KMS-11 (cell line): ENCODE measurements around the gene NTM.

Experiments used
- H2AFZ ChIP-seq: fragments of 200-600 bp; sonication (generic); 2 replicates; pipeline ENCODE4 v1.6.1; 2016; ENCODE audit warnings: antibody characterized with exemption, mixed run types, low read depth
- H3K27ac ChIP-seq: fragments of 200-600 bp; sonication (generic); 2 replicates; pipeline ENCODE4 v1.6.1; 2016; ENCODE audit warnings: mild to moderate bottlenecking, mixed run types
- H3K27me3 ChIP-seq: fragments of 200-600 bp; sonication (generic); 2 replicates; pipeline ENCODE4 v1.6.1; 2017; ENCODE audit warnings: mild to moderate bottlenecking, low read depth, mixed run types, moderate library complexity; ENCODE audit not compliant: insufficient read depth
- H3K36me3 ChIP-seq: fragments of 200-600 bp; sonication (generic); 2 replicates; pipeline ENCODE4 v1.6.1; 2017; ENCODE audit warnings: mild to moderate bottlenecking, mixed run types; ENCODE audit not compliant: insufficient read depth
- H3K4me1 ChIP-seq: fragments of 200-600 bp; sonication (generic); 2 replicates; pipeline ENCODE4 v1.6.1; 2016; ENCODE audit warnings: mild to moderate bottlenecking, low read depth, mixed run types; ENCODE audit not compliant: poor library complexity, severe bottlenecking
- H3K4me2 ChIP-seq: fragments of 200-600 bp; sonication (generic); 2 replicates; pipeline ENCODE4 v1.7.0; 2016; ENCODE audit warnings: mild to moderate bottlenecking, mixed run types
- H3K4me3 ChIP-seq: fragments of 200-600 bp; sonication (generic); IDR thresholded peaks from 2 replicates; pipeline ENCODE4 v1.6.1; 2017; ENCODE audit warnings: low read depth, low read length, mixed read lengths; ENCODE audit not compliant: insufficient read depth
- H3K79me2 ChIP-seq: fragments of 200-600 bp; sonication (generic); 2 replicates; pipeline ENCODE4 v1.6.1; 2016; ENCODE audit warnings: low read depth, mixed run types; ENCODE audit not compliant: insufficient read depth
- H3K9ac ChIP-seq: fragments of 200-600 bp; sonication (generic); 2 replicates; pipeline ENCODE4 v1.6.1; 2016; ENCODE audit warnings: mild to moderate bottlenecking, mixed run types
- H4K20me1 ChIP-seq: fragments of 200-600 bp; sonication (generic); 2 replicates; pipeline ENCODE4 v1.6.1; 2016; ENCODE audit warnings: mild to moderate bottlenecking, mixed run types; ENCODE audit not compliant: insufficient read depth
- CTCF ChIP-seq: fragments of 200-600 bp; sonication (generic); conservative IDR thresholded peaks from 2 replicates; pipeline ENCODE4 v1.6.1; 2017; ENCODE audit warnings: low read depth, mild to moderate bottlenecking, antibody characterized with exemption, low read length, moderate library complexity, mixed read lengths

Gene NTM

GRCh38 chr11:131446590-131447275 lies 76.3 kb downstream of the NTM start:
- Histone ChIP-seq H4K20me1 (no peaks in the 10 kb centered on the region), H3K4me1 (no peaks in the 10 kb centered on the region), H3K4me3 (no peak overlapping the region), H3K4me2 (no peak overlapping the region), H3K36me3 (no peaks in the 10 kb centered on the region), H3K79me2 (no peaks in the 10 kb centered on the region), H2AFZ (no peak overlapping the region), H3K9ac (no peak overlapping the region), H3K27me3 (no peaks in the 10 kb centered on the region), H3K27ac (no peak overlapping the region)
- TF ChIP-seq CTCF = no peak

DNA sequence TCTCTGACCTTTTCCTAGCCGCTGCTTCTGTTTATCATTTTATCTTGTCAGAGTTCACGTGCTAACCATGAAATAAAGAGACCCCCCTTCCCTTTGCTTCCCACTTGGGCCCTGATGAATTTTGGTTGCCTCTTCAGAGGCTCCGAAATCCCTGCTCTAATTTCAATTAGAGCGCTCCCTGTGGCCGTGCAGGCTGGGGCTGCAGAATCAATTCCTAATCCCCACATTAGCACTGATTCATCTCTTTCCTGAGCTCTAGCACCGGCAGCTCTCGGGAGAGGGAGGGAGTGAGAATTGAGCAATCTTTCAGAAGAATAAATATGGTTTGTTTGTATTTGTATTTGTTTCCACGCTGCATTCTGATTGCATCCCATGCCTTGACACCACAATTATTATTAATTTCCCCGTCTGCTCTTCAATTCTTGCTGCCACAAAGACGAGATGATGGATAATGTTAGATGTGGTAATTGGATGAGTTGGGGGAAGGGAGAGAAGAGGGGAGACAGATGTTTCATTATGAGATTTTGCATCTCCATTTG lies 76.9 kb downstream of the NTM start:
- Histone ChIP-seq H3K36me3 (no peaks in the 10 kb centered on the region), H2AFZ (no peak overlapping the region), H4K20me1 (no peaks in the 10 kb centered on the region), H3K4me3 (no peak overlapping the region), H3K79me2 (no peaks in the 10 kb centered on the region), H3K9ac (no peak overlapping the region), H3K4me2 (no peak overlapping the region), H3K4me1 (no peaks in the 10 kb centered on the region), H3K27ac (no peak overlapping the region), H3K27me3 (no peaks in the 10 kb centered on the region)
- TF ChIP-seq CTCF = no peak

- no peak for TF ChIP-seq CTCF
- no peak overlapping the region for H3K9ac ChIP-seq
- H4K20me1 ChIP-seq = no peaks in the 10 kb centered on the region
- no peak overlapping the region for H3K27ac ChIP-seq
- no peaks in the 10 kb centered on the region for H3K27me3 ChIP-seq
- H2AFZ ChIP-seq = no peak overlapping the region
- H3K4me2 ChIP-seq = no peak overlapping the region
- H3K4me1 ChIP-seq = no peaks in the 10 kb centered on the region
- no peaks in the 10 kb centered on the region for H3K36me3 ChIP-seq
- no peaks in the 10 kb centered on the region for H3K79me2 ChIP-seq
- H3K4me3 ChIP-seq = no peak overlapping the region
Observed at GRCh38 chr11:131447898-131448297, 77.5 kb downstream of the NTM start.

DNA sequence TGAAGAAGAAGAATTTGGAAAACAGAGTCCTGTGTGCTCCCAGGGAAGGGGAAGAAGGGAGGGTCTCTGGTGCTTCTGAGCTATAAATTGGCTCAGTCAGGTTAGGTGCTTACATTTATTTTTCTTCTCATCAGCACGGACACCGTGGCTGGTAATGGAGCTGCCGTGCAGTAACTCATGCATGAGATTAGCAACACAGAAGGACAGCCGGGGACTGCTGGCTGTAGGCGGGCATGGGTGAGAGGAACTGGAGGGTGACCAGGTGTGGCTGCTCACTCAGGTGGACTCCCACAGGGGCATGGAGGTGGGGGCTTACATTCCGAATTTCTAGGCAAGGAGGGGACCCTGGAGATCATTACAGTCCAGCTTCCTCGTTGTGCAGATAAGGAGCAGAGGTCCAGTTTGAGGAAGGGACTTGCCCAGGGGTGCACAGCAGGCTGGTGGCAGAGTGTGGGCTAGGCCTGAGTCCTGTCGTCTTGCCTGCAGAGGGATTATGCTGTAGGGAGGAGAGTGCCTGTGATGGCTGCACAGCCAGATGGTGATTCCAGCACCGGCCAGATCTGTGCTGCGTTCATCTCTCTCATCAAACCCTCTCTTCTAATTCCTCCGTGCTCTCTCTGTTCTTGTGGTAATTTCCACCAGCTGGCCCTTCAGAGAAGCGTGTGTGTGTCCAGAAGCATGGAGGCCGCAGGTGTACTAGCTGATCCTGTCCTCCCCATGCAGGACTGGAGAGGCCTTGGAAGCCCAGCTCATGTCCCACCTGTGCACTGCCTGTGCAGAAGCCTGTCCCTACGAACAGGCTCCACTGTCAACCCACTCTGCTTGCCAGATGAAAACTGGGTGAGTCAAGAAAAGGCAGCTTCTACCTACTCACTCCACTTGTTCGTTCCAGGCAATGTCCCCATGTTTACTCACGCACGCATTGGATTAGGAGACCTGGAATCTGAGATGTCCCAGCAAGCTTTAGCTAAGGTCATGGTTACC lies 78.9 kb downstream of the NTM start:
- H3K36me3 ChIP-seq = no peaks in the 10 kb centered on the region
- no peaks in the 10 kb centered on the region for H3K27me3 ChIP-seq
- no peak overlapping the region for H3K9ac ChIP-seq
- no peak overlapping the region for H3K27ac ChIP-seq
- H4K20me1 ChIP-seq = no peaks in the 10 kb centered on the region
- H3K4me3 ChIP-seq = no peak overlapping the region
- H3K4me1 ChIP-seq = no peaks in the 10 kb centered on the region
- no peak for TF ChIP-seq CTCF
- H2AFZ ChIP-seq = no peak overlapping the region
- H3K79me2 ChIP-seq = no peaks in the 10 kb centered on the region
- no peak overlapping the region for H3K4me2 ChIP-seq
